GM21723 (cell line): ENCODE data around the gene MCC.

Source experiments
- ATAC-seq: cut with Tn5 transposase; IDR thresholded peaks from one replicate; pipeline ENCODE4 v1.9.1; 2021; ENCODE audit warnings: mild to moderate bottlenecking, moderate library complexity; ENCODE audit not compliant: unreplicated experiment

Gene MCC

DNA sequence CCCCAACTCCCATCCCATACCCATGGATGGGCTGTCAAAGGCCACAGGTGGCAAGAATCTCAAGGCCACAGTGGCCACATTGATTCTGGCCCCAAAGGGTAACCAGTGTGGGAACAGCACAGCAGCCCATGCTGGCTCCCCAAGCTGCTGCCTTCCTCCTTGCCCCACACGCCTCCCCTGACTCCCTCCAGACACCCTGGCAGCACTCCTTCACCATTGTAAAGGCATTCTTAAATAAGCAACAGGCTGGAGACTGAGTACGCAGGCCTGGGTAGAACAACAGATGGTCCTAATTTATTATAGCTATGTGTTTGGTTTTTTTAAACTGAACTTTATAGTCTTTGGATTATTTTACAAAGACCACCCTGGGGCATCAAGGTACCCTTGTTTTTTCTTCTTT, 212.3 kb downstream of the MCC start:
- ATAC-seq, result no peak

DNA sequence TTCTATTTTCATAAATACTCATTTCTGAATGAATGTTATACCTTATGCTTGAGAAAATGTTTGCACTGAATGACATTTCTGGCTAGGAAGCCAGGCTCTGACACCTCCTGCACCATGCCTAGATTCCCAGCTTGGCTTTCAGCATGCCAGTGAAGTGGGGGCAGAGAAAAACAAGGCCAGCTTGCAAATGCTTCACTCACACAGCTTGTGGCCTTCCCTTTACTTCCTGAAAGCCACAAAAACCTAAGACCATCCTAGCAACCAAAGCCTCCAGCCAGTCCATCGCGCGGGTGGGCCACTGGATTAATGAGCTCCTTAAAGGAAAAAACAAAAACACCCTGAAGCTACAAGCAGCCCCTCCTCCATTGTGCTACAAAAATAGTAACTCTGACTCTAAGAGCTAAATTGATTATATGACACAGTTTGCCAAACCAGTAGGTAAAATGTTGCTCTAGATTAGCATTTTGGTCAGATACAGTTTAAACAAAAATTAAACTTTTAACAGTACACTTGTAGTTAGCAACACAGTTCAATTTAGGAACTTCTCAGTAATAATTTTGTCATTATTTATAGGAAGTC, 213.3 kb downstream of the MCC start:
- no peak for ATAC-seq

- ATAC-seq, result no peak
Measured at GRCh38 chr5:113273948-113274347, 214.3 kb downstream of the MCC start.

DNA sequence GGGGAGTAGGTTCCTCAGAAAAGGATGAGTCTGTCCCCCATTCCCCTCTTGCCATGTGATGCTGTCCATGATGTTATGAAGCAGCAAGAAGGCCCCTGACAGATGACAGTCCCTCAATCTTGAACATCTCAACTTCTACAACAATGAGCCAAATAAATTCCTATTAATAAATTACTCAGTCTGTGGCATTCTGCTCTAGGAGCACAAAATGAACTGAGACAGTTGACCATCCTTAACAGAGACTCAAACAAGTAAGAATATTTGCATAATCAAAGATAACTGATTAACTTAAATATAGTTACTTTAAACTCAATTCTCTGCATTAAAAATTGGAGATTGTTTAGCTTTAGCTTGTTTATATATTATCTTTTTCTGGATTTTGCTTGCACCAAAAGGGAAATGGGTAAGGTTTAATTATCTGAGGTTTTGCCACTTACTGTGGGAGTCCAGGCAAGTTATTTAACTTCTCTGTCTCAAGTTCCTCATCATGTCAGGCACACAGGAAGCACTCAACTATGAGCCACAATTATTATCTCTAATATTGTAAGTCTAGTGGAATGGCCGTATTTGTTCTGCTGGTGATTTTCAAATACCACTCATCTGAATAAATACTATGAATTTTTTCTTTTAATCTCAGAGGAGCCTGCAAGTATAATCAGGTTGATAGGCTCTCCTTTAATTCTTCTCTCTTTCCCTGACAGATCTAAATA, 216.4 kb downstream of the MCC start:
- no peak for ATAC-seq

GRCh38 chr5:113271015-113271414, 217.2 kb downstream of the MCC start:
- ATAC-seq, result no peak

DNA sequence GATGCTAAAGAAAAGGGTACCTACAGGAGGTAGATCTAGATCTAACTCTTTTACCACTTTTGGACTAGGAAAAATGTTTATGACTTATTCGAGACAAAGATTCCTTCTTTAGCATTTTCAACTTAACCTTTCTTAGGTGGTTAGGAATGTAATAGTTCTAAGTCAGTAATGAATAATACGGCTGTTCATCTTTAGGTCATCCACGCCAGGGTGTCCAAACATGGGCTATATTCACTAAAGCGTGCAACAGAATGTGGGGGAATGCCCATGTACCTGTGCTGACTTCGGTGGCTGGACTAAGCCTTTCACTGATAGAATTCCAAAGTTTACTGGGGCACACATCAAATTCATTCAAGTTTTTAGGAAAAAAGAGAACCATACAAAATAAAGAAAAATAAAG, 218.2 kb downstream of the MCC start:
- ATAC-seq, result no peak

DNA sequence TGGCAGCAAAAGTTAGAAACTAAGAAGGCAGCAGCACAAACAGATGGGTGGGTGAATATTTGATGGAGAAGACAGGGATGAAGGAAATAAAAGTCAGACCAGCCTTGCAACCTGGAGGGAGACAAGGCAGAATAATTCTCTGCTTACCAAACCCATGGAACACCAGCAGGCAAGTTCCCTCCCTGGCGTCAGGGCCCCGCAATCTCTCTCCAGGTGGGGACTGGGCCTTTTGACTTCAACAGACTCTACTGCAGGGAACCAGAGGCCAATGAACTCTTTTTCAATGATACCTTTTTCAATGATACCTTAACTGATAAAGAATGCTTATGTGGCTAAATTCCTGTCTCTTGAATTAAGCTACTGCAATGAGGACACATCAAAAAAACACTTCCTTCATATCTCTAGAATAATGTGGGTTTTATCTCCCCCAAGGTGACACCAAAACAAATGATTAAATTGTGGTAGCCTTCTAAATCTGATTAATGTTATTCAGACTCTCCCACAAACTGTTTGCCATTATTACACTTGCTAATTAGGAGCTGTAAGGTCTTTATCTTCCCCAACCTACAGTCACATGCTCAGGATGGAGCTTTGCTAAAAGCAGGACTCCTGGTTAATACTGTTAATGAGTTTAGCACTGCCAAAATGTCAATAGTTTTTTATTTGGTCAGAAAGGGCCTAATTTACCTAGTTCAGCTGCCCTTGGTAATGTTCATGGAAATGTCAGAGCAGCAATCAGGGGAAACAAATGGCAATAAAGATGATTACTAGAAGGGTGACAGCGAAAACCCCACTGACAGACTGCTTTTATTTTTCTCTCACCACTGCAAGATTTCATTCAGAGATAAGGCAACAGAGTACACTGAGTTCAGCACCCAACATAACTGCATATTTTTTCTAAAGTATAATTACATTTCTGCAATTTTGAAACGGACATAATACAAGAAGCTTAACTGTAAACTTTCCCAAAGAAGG, 218.9 kb downstream of the MCC start:
- ATAC-seq, result no peak

DNA sequence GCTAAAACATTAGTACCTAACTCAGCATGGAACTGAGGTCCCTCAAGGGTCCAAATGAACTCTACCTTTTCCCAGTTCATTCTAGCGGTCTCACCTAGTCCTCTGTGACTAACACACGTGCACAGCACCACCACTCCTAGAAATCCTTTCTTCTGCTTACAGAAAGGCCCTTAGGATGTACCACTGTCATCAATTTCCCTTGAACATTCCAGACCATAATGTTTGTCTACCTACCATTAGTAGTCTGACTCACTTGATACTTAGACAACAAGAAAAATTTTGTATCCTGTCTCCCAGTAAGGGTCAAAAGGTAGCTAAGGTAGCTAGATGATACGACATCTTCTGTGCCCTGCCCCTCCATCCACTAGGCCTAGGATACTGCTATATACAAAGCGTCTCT, 220.0 kb downstream of the MCC start:
- ATAC-seq, result no peak

DNA sequence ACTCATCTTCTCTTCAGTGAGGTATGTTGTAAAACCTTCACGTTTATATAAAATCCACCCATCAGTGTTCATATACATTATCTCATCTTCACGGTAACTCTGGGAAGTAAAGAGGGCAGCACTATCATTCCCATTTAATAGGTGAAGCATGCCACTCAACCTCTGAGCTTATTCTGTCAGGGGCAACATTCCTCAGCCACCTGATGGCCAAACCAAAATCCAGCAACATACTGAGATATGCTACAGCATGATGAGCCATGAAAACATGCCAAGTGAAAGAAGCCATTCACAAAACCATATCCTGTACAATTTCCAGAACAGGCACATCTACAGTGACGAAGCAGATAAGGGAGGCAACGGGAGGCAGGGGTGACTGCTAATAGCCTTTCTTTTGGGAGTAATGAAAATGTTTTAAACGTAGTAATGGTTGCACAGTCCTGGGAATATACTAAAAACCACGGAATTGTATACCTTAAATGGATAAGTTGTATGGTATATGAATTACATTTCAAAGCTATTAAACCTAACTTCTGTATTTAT, 220.8 kb downstream of the MCC start:
- ATAC-seq, result no peak

DNA sequence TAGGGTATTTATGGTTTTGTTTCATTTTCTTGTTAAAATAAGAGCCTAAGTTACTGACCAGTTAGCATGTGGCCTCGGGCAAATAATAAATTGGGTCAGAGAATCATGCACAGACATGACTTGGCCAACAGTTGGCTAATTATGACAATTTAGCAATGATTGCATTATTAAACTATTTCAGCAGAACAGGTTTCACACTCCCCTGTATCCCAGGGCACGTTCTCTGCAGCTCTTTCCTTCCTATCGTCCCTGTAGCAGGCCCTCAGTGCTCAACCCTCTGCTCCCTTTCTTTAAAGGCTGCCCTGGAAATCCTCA, 221.4 kb downstream of the MCC start:
- no peak for ATAC-seq

DNA sequence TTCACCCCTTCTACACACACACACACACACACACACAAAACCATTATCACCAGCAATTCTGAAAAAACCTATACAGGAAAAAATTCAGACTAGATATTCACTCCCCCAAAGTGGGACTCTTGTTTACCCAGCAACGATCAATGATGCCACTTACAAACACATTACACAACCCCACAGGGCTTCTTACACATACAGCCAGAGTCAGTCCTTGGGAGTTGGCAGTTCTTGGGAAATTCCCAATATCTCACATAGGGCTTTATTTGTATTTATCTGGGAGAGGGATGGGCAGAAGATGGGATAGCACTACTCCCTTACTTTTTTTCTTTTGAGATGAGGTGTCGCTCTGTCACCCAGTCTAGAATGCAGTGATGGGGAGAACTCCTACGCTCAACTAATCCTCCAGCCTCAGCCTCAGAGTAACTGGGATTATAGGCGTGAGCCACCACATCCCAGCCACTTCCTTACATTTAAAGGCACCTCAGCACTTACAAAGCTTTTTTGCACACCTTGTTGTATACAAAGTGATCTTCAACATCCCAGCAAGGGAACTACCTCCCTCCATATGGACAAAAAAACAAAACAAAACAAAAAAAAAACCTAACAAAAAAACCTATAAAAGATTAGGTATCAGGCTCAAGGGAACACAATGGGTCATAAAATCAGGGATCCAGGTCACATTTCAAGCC, 221.9 kb downstream of the MCC start:
- ATAC-seq, result no peak

- ATAC-seq, result no peak
Measured at GRCh38 chr5:113265190-113265589, 223.1 kb downstream of the MCC start.

GRCh38 chr5:113264046-113264445, 224.2 kb downstream of the MCC start:
- no peak for ATAC-seq

- ATAC-seq, result no peak
Measured at GRCh38 chr5:113263545-113263944, 224.7 kb downstream of the MCC start.

GRCh38 chr5:113262674-113263073, 225.6 kb downstream of the MCC start:
- no peak for ATAC-seq

DNA sequence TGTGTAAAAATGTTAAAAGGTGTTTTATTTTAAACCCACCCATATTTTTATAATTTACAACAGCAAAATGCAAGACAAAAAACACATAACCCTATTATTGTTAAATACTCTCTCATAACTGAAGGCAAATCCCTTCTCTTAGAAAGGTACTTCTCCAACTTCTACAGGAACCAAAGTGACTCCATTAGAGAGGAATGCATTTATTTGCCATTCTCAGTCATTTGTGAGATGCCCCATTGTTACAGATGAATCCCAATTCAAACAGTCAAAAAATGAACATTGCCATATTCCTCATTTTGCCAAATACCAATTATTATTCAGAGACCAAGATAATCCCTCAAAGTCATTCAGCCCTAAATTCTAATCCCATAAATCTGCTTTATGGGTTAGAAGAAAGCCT, 229.2 kb downstream of the MCC start:
- no peak for ATAC-seq

DNA sequence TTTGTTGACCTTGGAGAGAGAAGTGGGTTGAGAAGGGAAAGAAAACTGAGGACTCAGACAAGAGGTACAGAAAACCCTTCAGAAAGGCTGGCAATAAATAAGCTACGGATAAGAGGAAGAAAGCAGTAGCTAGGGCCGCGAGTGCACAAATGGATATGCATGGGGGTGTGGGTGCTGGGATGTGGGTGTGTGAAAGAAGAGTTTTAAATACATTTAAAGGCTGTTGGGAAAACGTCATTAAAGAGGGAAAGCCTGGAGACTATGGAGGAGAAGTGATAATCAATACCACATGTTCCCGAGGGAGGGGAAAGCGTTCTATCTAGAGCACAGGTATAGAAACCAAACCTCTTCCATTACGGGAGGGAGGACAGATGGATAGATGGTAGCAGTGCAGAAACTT, 230.7 kb downstream of the MCC start:
- ATAC-seq, result no peak

DNA sequence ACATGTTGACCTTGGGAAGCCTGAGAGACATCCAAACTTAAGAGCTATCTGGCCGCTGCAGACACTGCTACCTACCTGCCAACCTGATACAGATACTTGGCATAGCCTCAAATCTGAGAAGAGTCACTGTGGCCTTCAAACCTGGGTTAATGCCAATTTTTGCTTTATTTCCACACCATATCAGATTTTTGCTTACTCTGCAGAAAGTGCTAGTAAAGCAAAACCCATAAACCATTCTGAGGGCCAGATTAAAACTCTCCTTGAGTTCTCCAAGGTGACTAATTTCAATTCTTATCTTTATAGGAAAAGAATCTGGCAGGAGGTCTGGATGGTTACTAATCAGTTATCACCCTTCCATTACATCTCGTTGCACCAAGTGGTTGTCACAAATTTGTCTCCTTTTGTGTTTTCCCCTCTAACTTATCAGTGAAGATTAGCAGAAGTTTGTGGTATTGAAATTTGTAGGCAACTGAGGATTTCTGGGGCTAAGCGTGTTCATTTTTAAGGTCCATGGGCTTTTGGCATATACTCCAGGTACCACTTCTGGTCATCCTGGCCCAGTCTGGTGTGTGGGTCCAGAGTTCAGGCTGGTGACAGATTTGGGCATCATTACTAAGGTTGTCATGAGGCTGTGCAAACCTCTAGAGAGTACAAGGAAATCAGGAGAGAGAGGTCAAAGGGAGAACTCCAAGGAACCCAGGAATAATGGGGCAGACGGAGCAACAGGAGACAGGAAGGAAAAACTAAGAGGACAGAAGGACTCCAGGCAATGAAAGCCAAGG, 231.4 kb downstream of the MCC start:
- ATAC-seq, result no peak

DNA sequence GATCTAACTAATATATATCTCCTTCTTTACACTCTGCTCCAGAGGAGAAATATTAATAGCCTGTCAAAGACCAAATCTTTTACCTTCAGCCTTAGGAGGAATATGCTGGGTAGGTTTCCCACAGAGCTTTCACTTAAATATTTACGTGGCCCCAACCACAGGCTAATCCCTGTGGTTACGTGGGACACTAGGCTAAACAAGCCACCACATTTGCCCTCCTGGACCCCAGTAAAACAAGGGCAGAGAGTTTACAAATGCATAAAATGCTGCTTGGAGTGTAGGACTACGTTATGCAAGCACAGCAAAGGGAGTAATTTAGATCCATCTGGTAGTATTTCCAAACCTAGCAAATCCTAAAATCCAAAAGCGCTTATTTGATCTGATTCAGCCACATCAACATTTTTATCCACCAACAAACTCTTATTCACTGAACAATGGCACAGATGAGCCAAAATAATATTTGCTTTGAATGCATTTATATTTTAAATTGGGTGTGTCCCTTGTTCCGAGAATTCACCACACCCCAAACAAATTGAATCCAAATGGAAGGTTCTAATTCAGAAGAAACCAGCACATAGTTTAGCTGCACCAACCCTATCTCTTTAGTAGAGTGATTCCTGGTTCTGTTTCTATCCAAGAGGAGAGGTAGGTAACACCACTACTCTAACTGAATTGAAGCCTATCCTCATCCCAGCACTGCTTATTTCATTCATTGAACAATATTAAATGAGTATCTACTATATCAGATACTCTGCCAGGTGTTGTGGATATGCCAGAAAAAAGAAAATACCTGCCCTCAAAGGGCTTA, 232.5 kb downstream of the MCC start:
- ATAC-seq, result no peak

DNA sequence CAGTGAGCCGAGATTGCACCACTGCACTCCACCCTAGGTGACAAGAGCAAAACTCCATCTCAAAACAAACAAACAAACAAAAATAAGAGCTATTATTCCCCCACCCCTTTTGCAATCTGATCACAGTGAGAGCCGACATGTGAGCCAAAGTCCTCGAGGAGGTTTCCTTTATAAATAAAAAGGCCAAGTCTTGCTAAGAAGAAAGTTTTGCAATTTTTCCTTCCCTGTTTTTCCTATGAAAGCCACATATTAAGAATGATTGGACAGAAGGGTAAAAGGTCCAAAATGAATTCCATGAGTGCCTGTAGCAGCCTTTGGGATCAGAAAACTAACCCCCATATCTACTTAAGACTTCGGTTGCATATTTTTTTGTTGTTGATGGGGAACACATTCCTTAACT, 233.1 kb downstream of the MCC start:
- no peak for ATAC-seq
